ENCODE results near the gene CD22.
"Not testable (repeated sequence)": the region's sequence is repeated elsewhere in the genome, so short reads cannot be mapped to it uniquely, and the experiment has no call there.

The CD22 gene

GRCh38 chr19:35328851-35329285 is at the start of gene CD22:
CD22 (plus strand) TSS chr19:35329187; CDS start chr19:35332041, 2,854 bp downstream.
- no peak for DNase-seq

DNA sequence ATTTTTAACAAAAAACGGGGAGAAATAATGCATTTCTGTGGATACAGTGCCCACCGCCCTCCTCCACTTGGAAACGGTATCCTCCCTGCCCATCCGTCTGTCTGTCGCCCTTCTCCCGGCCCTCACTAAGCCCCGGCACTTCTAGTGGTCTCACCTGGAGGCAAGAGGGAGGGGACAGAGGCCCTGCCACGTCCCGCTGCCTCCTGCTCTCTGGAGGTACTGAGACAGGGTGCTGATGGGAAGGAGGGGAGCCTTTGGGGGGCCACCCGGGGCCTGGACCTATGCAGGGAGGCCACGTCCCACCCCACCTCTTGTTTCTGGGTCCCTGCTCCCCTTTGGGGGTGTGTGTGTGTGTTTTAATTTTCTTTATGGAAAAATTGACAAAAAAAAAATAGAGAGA is 49.6 kb upstream of the CD22 start:
- DNase-seq, result no peak

DNA sequence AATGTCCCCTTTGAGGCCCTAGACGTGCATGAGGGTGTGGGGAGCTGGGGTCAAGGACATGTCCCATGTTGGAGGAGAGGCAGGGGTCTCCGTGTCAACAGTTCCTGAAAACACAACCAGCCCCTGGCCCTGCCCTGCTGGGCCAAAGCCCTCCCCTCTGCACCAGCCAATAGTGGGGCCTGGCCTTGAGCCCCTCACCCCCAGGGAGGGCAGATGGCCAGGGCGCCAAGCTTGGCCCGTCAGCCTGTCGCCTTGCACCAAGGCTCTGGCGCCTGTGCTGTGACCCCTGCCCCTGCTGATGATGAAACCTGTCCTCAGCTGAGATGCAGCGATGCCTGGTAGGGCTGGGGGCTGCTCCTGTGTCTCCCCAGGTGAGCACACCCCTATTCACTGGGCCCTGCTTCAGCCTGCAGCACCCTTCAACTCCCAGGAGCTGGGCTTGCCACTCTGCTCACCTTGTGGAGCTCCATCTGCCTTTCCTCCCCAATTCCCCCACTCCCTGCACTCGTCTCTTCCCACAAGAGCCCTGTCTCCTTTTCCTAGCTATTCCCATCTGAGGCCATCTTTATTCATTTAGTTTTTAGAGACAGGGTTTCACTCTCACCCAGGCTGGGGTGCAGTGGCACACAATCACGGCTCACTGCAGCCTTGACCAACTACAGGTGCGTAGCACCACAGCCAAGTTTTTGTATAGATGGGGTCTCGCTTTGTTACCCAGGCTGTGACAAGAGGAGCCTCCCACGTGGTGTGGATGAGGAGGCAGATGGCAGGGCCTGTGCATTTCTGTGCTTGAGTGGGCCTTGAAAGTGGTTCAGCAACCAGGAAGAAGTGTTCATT is 48.8 kb upstream of the CD22 start:
- DNase-seq, result no peak

- no peak for DNase-seq
These were observed 47.7 kb upstream of the CD22 start for GRCh38 chr19:35281303-35281702.

GRCh38 chr19:35284153-35285094 is 44.6 kb upstream of the CD22 start:
- no peak for DNase-seq

DNA sequence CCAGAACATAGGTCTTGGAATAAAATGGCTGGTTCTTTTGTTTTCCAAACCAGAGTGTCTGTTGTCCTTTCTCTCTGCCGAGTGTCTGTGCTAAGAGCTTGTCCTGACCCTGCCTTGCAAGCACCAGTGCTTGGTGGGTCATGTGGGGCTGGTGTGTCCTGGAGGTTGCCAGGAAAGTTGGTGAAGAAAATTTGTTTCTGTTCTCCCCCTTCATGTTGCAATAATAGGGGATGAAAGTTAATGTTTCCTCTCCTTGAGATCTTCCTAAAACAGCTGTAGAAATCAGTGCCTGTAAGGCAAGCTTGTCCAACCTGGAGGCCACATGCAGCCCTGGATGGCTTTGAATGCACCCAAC is 43.9 kb upstream of the CD22 start:
- no peak for DNase-seq

- not testable (repeated sequence) for DNase-seq
These were observed 43.5 kb upstream of the CD22 start for GRCh38 chr19:35285465-35285864.

DNA sequence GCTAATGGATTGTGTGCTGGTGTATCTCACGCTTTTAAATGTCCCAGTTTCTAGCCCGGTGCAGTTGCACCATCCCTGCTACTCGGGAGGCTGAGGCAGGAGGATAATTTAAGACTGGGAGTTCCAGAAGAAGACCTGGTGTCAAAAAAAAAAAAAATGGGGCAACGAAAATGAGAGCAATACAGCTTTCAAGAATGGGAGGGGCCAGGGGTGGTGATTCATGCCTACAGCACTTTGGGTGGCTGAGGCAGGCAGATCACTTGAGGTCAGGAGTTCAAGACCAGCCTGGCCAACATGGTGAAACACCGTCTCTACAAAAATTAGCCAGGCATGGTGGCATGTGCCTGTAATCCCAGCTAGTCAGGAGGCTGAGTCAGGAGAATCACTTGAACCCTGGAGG is 42.9 kb upstream of the CD22 start:
- not testable (repeated sequence) for DNase-seq

DNA sequence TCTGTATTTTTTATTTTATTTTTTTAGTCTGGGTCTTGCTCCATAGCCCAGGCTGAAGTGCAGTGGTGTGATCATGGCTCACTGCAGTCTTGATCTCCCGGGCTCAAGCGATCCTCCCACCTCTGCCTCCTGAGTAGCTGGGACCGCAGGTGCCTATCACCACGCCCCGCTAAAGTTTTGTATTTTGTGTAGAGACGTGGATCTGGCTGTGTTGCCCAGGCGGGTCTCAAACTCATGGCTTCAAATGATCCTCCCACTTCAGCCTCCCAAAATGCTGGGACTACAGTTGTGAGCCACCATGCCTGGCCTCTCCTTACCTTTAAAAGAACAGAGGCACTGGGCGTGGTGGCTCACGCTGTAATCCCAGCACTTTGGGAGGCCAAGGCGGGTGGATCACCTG is 41.3 kb upstream of the CD22 start:
- DNase-seq, result no peak

DNA sequence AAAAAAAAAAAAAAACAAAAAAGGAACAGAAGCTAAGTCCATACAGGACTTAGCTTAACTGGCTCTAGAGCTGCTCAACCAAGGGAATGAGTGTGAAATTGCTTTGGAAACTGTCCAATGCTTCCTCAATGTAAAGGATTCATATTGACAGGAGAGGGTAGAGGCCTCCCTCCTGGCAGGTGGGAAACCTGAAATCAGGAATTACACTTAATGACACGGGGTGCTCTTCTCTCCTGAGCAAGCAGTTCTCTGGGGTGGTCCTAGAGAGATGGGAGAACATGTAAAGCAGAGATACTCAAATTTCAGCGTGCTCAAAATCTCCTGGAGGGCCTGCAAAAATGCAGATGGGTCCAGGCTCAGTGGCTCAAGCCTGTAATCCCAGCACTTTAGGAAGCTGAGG is 40.7 kb upstream of the CD22 start:
- no peak for DNase-seq

DNA sequence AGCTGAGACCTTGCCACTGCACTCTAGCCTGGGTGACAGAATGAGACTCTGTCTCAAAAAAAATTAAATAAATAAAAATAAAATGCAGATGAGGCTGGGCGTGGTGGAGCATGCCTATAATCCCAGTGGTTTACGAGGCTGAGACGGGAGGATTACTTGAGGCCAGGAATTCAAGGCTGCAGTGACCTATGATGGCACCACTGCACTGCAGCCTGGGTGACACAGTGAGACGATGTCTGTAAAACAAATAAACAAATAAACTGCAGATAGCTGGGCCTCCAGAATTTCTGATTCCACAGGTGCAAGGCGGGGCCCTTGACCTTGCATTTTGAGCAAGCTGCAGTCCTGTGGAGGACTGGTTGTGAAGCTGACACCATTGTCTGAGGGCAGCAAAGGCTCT is 40.1 kb upstream of the CD22 start:
- DNase-seq, result no peak

GRCh38 chr19:35290381-35291127 is 38.4 kb upstream of the CD22 start:
- DNase-seq, result no peak

DNA sequence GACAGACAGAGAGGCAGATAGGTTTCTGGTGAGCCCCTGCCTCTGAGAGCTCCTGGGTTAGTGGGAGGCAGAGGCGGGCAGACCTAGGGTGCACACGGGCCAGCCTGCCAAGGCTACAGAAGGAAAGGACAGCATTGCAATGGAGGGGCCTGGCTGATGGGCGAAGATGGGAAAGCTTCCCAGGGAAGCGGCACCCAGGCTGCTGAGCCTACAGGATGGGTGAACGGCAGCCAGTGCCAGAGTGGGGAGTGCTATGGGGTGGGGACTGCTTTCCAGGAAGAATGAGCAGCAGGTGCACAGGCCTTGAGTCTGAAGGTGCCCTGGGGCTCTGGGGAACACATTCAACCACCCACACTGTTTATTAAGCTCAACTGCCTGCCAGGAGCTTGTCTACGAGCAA is 37.7 kb upstream of the CD22 start:
- peak; percentile 45 for DNase-seq

DNA sequence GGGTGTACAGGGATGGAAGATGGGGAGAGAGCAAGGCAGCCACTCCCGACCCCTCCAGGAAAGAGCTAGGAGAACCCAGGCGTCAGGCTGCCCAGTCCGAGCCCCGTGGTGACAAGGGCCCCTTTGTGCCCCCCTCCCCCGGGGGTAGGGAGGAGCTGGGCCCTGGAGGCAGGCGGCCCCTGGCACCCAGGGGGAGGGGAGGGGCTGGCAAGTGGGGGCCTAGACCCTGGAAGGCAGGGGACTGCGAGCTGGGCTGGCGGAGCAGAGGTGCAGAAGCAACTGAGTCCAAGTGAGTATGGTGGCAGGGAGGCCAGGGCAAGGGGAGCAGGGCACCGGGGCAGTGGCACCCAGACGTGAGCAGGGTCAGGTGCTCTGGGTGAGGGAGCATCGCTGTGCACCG is 37.1 kb upstream of the CD22 start, which contains the start of gene MAG:
Gene MAG, plus strand, starts transcription at position 246 of the 400 bp plus-strand sequence. CDS start 3,248 bp downstream, outside the sequence.
- DNase-seq, result no peak

DNA sequence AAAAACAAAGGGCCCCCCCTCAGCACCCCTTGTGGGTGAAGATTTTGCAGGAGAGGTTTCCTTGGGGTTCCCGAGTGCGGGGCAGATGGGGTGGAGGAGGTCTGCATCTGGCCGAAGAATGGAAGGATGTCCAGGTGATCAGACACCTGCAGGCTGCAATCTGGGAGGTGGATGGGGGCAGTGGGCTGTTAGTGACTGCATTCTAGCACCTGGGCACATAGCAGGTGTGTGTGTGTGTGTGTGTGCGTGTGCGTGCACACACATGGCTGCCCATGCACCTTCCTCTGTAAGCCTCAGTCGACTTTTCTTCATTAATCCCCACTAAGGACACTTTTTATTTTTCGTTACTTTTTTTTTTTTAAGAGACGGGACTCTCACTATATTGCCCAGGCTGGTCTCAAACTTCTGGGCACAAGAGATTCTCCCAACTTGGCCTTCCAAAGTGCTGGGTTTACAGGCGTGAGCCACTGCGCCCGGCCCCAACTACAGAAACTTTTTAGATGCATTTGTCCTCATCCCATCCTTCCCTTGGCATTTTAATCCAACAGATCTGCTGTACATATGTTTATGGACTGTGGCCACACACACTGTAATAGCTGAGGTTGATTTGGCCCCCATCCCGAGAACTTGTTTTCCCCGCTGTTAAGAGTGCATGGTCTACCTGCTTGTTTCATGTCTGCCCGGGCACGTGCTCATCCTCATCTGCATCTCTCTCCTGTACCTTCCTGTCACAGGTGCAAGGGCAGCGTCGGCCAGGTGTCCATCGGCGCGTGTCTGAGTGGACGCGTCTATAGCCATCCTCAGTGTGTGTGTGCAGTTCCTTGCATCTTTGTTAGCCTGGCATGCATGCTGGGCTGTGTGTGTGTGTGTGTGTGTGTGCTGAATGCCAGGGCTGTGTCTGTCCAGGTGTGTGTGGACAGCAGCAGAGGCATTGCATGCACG is 36.3 kb upstream of the CD22 start:
- DNase-seq, result no peak

GRCh38 chr19:35293363-35293739 is 35.6 kb upstream of the CD22 start:
- no peak for DNase-seq

DNA sequence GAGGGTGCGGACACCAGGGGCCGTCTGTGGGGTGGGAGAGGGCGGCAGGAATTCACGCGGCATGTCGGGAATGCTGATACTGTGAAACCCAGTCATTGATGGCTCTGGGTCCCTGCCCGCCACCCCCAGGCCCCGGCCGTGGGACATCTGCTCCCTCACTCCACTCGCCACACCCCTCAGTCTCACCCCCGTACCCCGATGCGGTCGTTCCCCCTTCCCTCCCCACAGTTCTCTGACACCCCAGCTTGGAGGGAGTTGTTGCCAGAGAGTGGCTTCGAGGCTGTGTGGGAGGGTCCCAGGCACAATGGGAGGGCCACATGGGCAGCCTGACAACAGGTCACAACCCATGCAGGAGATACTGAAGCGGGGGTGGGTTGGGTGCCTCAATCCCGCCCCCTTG is 35.2 kb upstream of the CD22 start:
- no peak for DNase-seq

DNA sequence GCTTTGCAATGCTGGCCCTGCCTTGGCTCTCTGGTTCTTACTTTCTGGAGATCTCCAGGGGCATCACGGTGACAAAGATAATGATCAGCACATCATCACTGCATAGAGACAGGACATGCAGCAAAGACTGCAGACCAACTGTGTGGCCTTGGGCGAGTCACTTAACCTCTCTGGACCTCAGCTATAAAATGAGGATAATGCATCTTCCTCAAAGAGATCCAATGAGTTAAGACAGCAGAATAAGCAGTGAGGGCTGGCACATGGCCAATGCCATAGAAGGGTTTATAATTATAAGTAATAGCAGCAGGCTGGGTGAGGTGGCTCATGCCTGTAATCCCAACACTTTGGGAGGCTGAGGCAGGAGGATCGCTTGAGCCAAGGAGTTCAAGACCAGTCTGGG is 34.7 kb upstream of the CD22 start:
- DNase-seq, result no peak

GRCh38 chr19:35294859-35295791 is 33.9 kb upstream of the CD22 start:
- DNase-seq, result no peak

DNA sequence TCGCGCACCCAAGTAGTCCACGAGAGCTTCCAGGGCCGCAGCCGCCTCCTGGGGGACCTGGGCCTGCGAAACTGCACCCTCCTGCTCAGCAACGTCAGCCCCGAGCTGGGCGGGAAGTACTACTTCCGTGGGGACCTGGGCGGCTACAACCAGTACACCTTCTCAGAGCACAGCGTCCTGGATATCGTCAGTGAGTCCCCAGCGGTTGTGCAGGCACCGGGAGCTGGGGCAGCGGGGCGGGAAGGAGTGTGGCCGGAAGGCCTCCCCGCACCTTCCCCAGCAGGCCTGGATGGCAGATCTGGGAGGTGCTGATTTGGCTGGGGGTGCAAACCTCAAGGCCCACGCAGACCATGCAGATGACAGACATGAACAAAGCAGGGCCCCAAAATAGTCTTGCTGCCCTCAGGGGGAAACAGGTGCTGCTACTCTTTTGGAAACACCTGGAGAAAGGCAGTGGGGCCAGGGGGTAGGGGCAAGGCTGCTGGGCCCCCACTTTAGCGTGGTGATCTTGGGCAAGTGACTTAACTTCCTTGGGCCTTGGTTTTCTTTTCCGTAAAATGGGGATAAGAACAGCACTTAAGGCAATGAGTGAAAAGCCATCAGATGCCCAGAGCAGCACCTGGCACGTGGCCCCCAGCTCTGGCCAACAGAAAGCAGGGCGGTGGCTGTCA is 33.1 kb upstream of the CD22 start:
- no peak for DNase-seq
